HL-60 (cell line): ENCODE results near the gene CADM2.

Experiments
- CTCF ChIP-seq: IDR thresholded peaks from one replicate; pipeline ENCODE4 v1.5.1; 2011; ENCODE audit warnings: low read length, control low read depth, inconsistent platforms; ENCODE audit not compliant: insufficient read depth
- POLR2AphosphoS5 ChIP-seq: IDR thresholded peaks from 2 replicates; pipeline ENCODE4 v1.6.1; 2012; ENCODE audit warnings: low read depth
- REST ChIP-seq: IDR thresholded peaks from 2 replicates; pipeline ENCODE4 v1.6.1; 2012; ENCODE audit warnings: low read depth; ENCODE audit not compliant: insufficient replicate concordance
- SPI1 ChIP-seq: IDR thresholded peaks from 2 replicates; pipeline ENCODE4 v1.6.1; 2012; ENCODE audit warnings: low read depth, mild to moderate bottlenecking, borderline replicate concordance

GRCh38 chr3:86109434-86109833 lies 1150.6 kb downstream of the CADM2 start:
- no peak for TF ChIP-seq CTCF
- TF ChIP-seq SPI1 = no peak
- TF ChIP-seq POLR2AphosphoS5 = no peak
- TF ChIP-seq REST = no peak
